ENCODE data around the gene PRKG1. TPM values are rescaled to one million over a fixed set of nuclear protein-coding genes. Genes with fewer than 3 reads are reported as not detected.

PRKG1 gene
- total RNA-seq, 1 experiment from 2014 or later, result 0.09 TPM

GRCh38 chr10:51876503-51876902 lies 802.2 kb downstream of the PRKG1 start:
- ChIA-PET CTCF (interaction anchor here (1.4 kb wide), 1 partner anchor 487 kb away, joined by 3 read pairs; no protein-coding TSS in a partner anchor), POLR2A (no interaction called here)
- no peak for DNase-seq
- H3K4me1 Mint-ChIP-seq (ENCODE audit: low read depth, unreplicated experiment), result no peaks in the 10 kb centered on the region
- no peaks in the 10 kb centered on the region for H3K36me3 Mint-ChIP-seq (ENCODE audit: insufficient read depth, unreplicated experiment)
- no peaks in the 10 kb centered on the region for H3K9me3 Mint-ChIP-seq (ENCODE audit: unreplicated experiment)
- no TSS peak for BruUV-seq (replicated peaks)
- no peak overlapping the region for H3K4me3 ChIP-seq (ENCODE audit: low read depth, low read length)
- TF ChIP-seq CTCF (IDR thresholded peaks at IDR 0.05; ENCODE audit: insufficient read depth in 1 of 2, low read depth in 1 of 2, low read length in 1 of 2, severe bottlenecking in 1 of 2, unreplicated experiment in 1 of 2), result no peak
- no peak overlapping the region for H3K27ac Mint-ChIP-seq (ENCODE audit: unreplicated experiment)
- no peaks in the 10 kb centered on the region for H3K36me3 ChIP-seq (ENCODE audit: control insufficient read depth, insufficient read depth, low read length)
- no peaks in the 10 kb centered on the region for H3K4me1 ChIP-seq
- H3K4me3 Mint-ChIP-seq (ENCODE audit: unreplicated experiment), result no peak overlapping the region
- H3K9me3 ChIP-seq, result no peaks in the 10 kb centered on the region
- H3K27me3 ChIP-seq (replicated peaks; ENCODE audit: control insufficient read depth, insufficient read depth, low read length), result no peaks in the 10 kb centered on the region
- intact Hi-C loops (cut with micrococcal nuclease; ENCODE audit: unreplicated experiment), result loop anchor here (5.0 kb wide), 1 partner anchor 341 kb away; no protein-coding TSS in a partner anchor
- no peaks in the 10 kb centered on the region for H3K27me3 Mint-ChIP-seq (ENCODE audit: insufficient read depth, unreplicated experiment)

- H3K4me3 Mint-ChIP-seq (ENCODE audit: unreplicated experiment), result no peak overlapping the region
- ChIA-PET CTCF (interaction anchor here (1.4 kb wide), 1 partner anchor 488 kb away, joined by 3 read pairs; no protein-coding TSS in a partner anchor), POLR2A (no interaction called here)
These were observed 802.7 kb downstream of the PRKG1 start for GRCh38 chr10:51876979-51877378.

GRCh38 chr10:51877636-51878035 lies 803.3 kb downstream of the PRKG1 start:
- no peak for TF ChIP-seq CTCF (IDR thresholded peaks at IDR 0.05; ENCODE audit: insufficient read depth in 1 of 2, low read depth in 1 of 2, low read length in 1 of 2, severe bottlenecking in 1 of 2, unreplicated experiment in 1 of 2)

More at GRCh38 chr10:51876979-51877378, 802.7 kb downstream of the PRKG1 start:
- H3K4me1 ChIP-seq, result no peaks in the 10 kb centered on the region
- H3K4me1 Mint-ChIP-seq (ENCODE audit: low read depth, unreplicated experiment), result no peaks in the 10 kb centered on the region
- no peak for TF ChIP-seq CTCF (IDR thresholded peaks at IDR 0.05; ENCODE audit: insufficient read depth in 1 of 2, low read depth in 1 of 2, low read length in 1 of 2, severe bottlenecking in 1 of 2, unreplicated experiment in 1 of 2)
- H3K9me3 Mint-ChIP-seq (ENCODE audit: unreplicated experiment), result no peaks in the 10 kb centered on the region
- DNase-seq, result no peak
- H3K36me3 ChIP-seq (ENCODE audit: control insufficient read depth, insufficient read depth, low read length), result no peaks in the 10 kb centered on the region
- intact Hi-C loops (cut with micrococcal nuclease; ENCODE audit: unreplicated experiment), result loop anchor here (1.0 to 5.0 kb wide), 3 partner anchors 83 to 340 kb away; no protein-coding TSS in a partner anchor
- H3K9me3 ChIP-seq, result no peaks in the 10 kb centered on the region
- no peaks in the 10 kb centered on the region for H3K36me3 Mint-ChIP-seq (ENCODE audit: insufficient read depth, unreplicated experiment)
- H3K27ac Mint-ChIP-seq (ENCODE audit: unreplicated experiment), result no peak overlapping the region
- H3K27me3 Mint-ChIP-seq (ENCODE audit: insufficient read depth, unreplicated experiment), result no peaks in the 10 kb centered on the region
- no peaks in the 10 kb centered on the region for H3K27me3 ChIP-seq (replicated peaks; ENCODE audit: control insufficient read depth, insufficient read depth, low read length)
- BruUV-seq (replicated peaks), result no TSS peak
- no peak overlapping the region for H3K4me3 ChIP-seq (ENCODE audit: low read depth, low read length)

More at GRCh38 chr10:51877636-51878035, 803.3 kb downstream of the PRKG1 start:
- no peaks in the 10 kb centered on the region for H3K4me1 Mint-ChIP-seq (ENCODE audit: low read depth, unreplicated experiment)
- Histone ChIP-seq H3K4me1 (no peaks in the 10 kb centered on the region), H3K36me3 (ENCODE audit: control insufficient read depth, insufficient read depth, low read length) (no peaks in the 10 kb centered on the region), H3K9me3 (no peaks in the 10 kb centered on the region), H3K27me3 (replicated peaks; ENCODE audit: control insufficient read depth, insufficient read depth, low read length) (no peaks in the 10 kb centered on the region), H3K4me3 (ENCODE audit: low read depth, low read length) (no peak overlapping the region)
- H3K27ac Mint-ChIP-seq (ENCODE audit: unreplicated experiment), result no peak overlapping the region
- no peak for DNase-seq
- no peaks in the 10 kb centered on the region for H3K27me3 Mint-ChIP-seq (ENCODE audit: insufficient read depth, unreplicated experiment)
- H3K4me3 Mint-ChIP-seq (ENCODE audit: unreplicated experiment), result no peak overlapping the region
- POLR2A ChIA-PET, result no interaction called here
- CTCF ChIA-PET, result interaction anchor here (1.4 kb wide), 1 partner anchor 488 kb away, joined by 3 read pairs; no protein-coding TSS in a partner anchor
- intact Hi-C loops (cut with micrococcal nuclease; ENCODE audit: unreplicated experiment), result loop anchor here (1.0 to 5.0 kb wide), 3 partner anchors 83 to 340 kb away; no protein-coding TSS in a partner anchor
- no peaks in the 10 kb centered on the region for H3K9me3 Mint-ChIP-seq (ENCODE audit: unreplicated experiment)
- no TSS peak for BruUV-seq (replicated peaks)
- H3K36me3 Mint-ChIP-seq (ENCODE audit: insufficient read depth, unreplicated experiment), result no peaks in the 10 kb centered on the region

Data from Caco-2 (cell line).